Brain microvascular endothelial cell (primary cell): Measurements from ENCODE around the gene GEMIN8.

Source experiments
- DNase-seq: peaks from one replicate; pipeline ENCODE4 v3.0.0-alpha.2; 2020
- H3K27ac ChIP-seq: fragments of 250-450 bp; sonication (Bioruptor Pico); 2 replicates; pipeline ENCODE4 v1.5.1; 2020; ENCODE audit warnings: mild to moderate bottlenecking, moderate library complexity
- H3K27me3 ChIP-seq: fragments of 250-450 bp; sonication (Bioruptor Pico); replicated peaks from 2 replicates; pipeline ENCODE4 v1.5.1; 2020; ENCODE audit warnings: mild to moderate bottlenecking
- H3K36me3 ChIP-seq: fragments of 250-450 bp; sonication (Bioruptor Pico); replicated peaks from 2 replicates; pipeline ENCODE4 v1.5.1; 2020; ENCODE audit warnings: mild to moderate bottlenecking
- H3K4me3 ChIP-seq: 2 replicates; pipeline ENCODE4 v1.5.1; 2011; ENCODE audit warnings: low read depth, mild to moderate bottlenecking, control low read depth, low read length, moderate library complexity
- CTCF ChIP-seq: IDR thresholded peaks from 2 replicates; pipeline ENCODE4 v1.5.1; 2011; ENCODE audit warnings: low read depth, mild to moderate bottlenecking, moderate library complexity, low read length, control low read depth, inconsistent platforms; ENCODE audit errors: missing control alignments
- in situ Hi-C: cut with HindIII; loops from 2 replicates; pipeline ENCODE4 v1.10.0; 2017; ENCODE audit warnings: low sequenced_read_pairs, low pct_ligation_motif_present

GEMIN8 gene

GRCh38 chrX:14039344-14039743 is 9.7 kb upstream of the GEMIN8 start:
- DNase-seq: peak; percentile 53
- Histone ChIP-seq H3K36me3 (no peaks in the 10 kb centered on the region), H3K4me3 (no peak overlapping the region), H3K27ac (no peak overlapping the region), H3K27me3 (no peaks in the 10 kb centered on the region)
- in situ Hi-C loops: no loop called here
- peak; percentile 50 for TF ChIP-seq CTCF

- H3K27me3 ChIP-seq: no peaks in the 10 kb centered on the region
- in situ Hi-C loops: no loop called here
- no peak for DNase-seq
- H3K36me3 ChIP-seq: no peaks in the 10 kb centered on the region
- H3K27ac ChIP-seq: no peak overlapping the region
- no peak overlapping the region for H3K4me3 ChIP-seq
- no peak for TF ChIP-seq CTCF
Observed at GRCh38 chrX:14038375-14039085, 8.8 kb upstream of the GEMIN8 start.

- DNase-seq: peak; percentile 34
Observed at GRCh38 chrX:14032406-14032805, 2.7 kb upstream of the GEMIN8 start.

GRCh38 chrX:14030174-14030530 is 460 bp upstream of the GEMIN8 start:
- no peaks in the 10 kb centered on the region for H3K27me3 ChIP-seq
- peak overlapping the region; percentile 55 for H3K4me3 ChIP-seq
- no peak for DNase-seq
- in situ Hi-C loops: no loop called here
- H3K27ac ChIP-seq: peak overlapping the region; percentile 78
- H3K36me3 ChIP-seq: no peaks in the 10 kb centered on the region
- no peak for TF ChIP-seq CTCF

More at GRCh38 chrX:14032406-14032805, 2.7 kb upstream of the GEMIN8 start:
- H3K4me3 ChIP-seq: no peak overlapping the region
- no peaks in the 10 kb centered on the region for H3K27me3 ChIP-seq
- no peak overlapping the region for H3K27ac ChIP-seq
- peak; percentile 65 for TF ChIP-seq CTCF
- H3K36me3 ChIP-seq: no peaks in the 10 kb centered on the region
- in situ Hi-C loops: no loop called here

- Histone ChIP-seq H3K27ac (peak overlapping the region; percentile 78), H3K4me3 (peak overlapping the region; percentile 55), H3K27me3 (no peaks in the 10 kb centered on the region), H3K36me3 (no peaks in the 10 kb centered on the region)
- in situ Hi-C loops: no loop called here
- no peak for DNase-seq
- TF ChIP-seq CTCF: no peak
Observed at GRCh38 chrX:14029039-14029424, 660 bp downstream of the GEMIN8 start.

GRCh38 chrX:14028473-14028872 is 1.2 kb downstream of the GEMIN8 start:
- no peaks in the 10 kb centered on the region for H3K36me3 ChIP-seq
- DNase-seq: no peak
- no peaks in the 10 kb centered on the region for H3K27me3 ChIP-seq
- H3K4me3 ChIP-seq: no peak overlapping the region
- in situ Hi-C loops: no loop called here
- H3K27ac ChIP-seq: peak overlapping the region; percentile 78
- TF ChIP-seq CTCF: no peak
